Measurements from ENCODE around the gene LDLRAD3. TPM values are rescaled to one million over a fixed set of nuclear protein-coding genes. Genes with fewer than 3 reads are reported as not detected.

The LDLRAD3 gene
- total RNA-seq, 4 donors from 2014 or later: 0.37 to 43.2 (median 3.7) TPM

GRCh38 chr11:36109850-36110606 is 166.2 kb downstream of the LDLRAD3 start:
- no peaks in the 10 kb centered on the region for H3K4me1 ChIP-seq

GRCh38 chr11:36110668-36111410 is 167.0 kb downstream of the LDLRAD3 start:
- Histone ChIP-seq H3K4me1 (no peaks in the 10 kb centered on the region), H3K27ac (no peak overlapping the region), H3K27me3 (no peaks in the 10 kb centered on the region), H3K9me3 (no peaks in the 10 kb centered on the region), H3K36me3 (no peaks in the 10 kb centered on the region), H3K4me3 (no peak overlapping the region)
- intact Hi-C loops (cut with DNase I; ENCODE audit: low total_unique reads): no loop called here
- in situ Hi-C loops (cut with MboI; ENCODE audit: low pct_ligation_motif_present in 1 of 4, low pct_unique_long_range_greater_than_20kb in 1 of 4, low sequenced_read_pairs in 3 of 4): no loop called here
- 50 to 56% methylated on average over 6 to 9 of the region's 9 CpGs for WGBS, 2 donors (ENCODE audit: low coverage in 1 of 2)
- TF ChIP-seq CTCF (IDR thresholded peaks at IDR 0.05) (no peak), POLR2A (IDR thresholded peaks at IDR 0.05) (no peak), EP300 (IDR thresholded peaks at IDR 0.05; ENCODE audit: low read depth) (no peak), POLR2AphosphoS5 (IDR thresholded peaks at IDR 0.05) (no peak)
- no peak for DNase-seq

More at GRCh38 chr11:36109850-36110606, 166.2 kb downstream of the LDLRAD3 start:
- Histone ChIP-seq H3K4me3 (no peak overlapping the region), H3K36me3 (no peaks in the 10 kb centered on the region), H3K9me3 (no peaks in the 10 kb centered on the region), H3K27me3 (no peaks in the 10 kb centered on the region), H3K27ac (no peak overlapping the region)
- DNase-seq: no peak
- TF ChIP-seq CTCF (IDR thresholded peaks at IDR 0.05): no peak
- intact Hi-C loops (cut with DNase I; ENCODE audit: low total_unique reads) (no loop called here), in situ Hi-C loops (cut with MboI; ENCODE audit: low pct_ligation_motif_present in 1 of 4, low pct_unique_long_range_greater_than_20kb in 1 of 4, low sequenced_read_pairs in 3 of 4) (no loop called here)
- 75 to 76% methylated on average over 6 of the region's 6 CpGs for WGBS, 2 donors (ENCODE audit: low coverage in 1 of 2)

GRCh38 chr11:36114095-36114494 is 170.2 kb downstream of the LDLRAD3 start:
- Histone ChIP-seq H3K36me3 (no peaks in the 10 kb centered on the region), H3K4me1 (no peaks in the 10 kb centered on the region), H3K4me3 (no peak overlapping the region), H3K27me3 (no peaks in the 10 kb centered on the region), H3K27ac (no peak overlapping the region), H3K9me3 (no peaks in the 10 kb centered on the region)
- DNase-seq: no peak
- WGBS, 2 donors (ENCODE audit: low coverage in 1 of 2): 99% methylated on average over 7 of the region's 7 CpGs; no CpG with 5 or more reads in 1 of the 2 donors
- intact Hi-C loops (cut with DNase I; ENCODE audit: low total_unique reads) (no loop called here), in situ Hi-C loops (cut with MboI; ENCODE audit: low pct_ligation_motif_present in 1 of 4, low pct_unique_long_range_greater_than_20kb in 1 of 4, low sequenced_read_pairs in 3 of 4) (no loop called here)
- no peak for TF ChIP-seq EP300 (IDR thresholded peaks at IDR 0.05; ENCODE audit: low read depth)
- no peak for TF ChIP-seq POLR2A (IDR thresholded peaks at IDR 0.05)
- TF ChIP-seq POLR2AphosphoS5 (IDR thresholded peaks at IDR 0.05): no peak
- no peak for TF ChIP-seq CTCF (IDR thresholded peaks at IDR 0.05)

GRCh38 chr11:36115378-36115801 is 171.5 kb downstream of the LDLRAD3 start:
- intact Hi-C loops (cut with DNase I; ENCODE audit: low total_unique reads): no loop called here
- no peak overlapping the region for H3K27ac ChIP-seq
- no peak for TF ChIP-seq CTCF (IDR thresholded peaks at IDR 0.05)
- TF ChIP-seq EP300 (IDR thresholded peaks at IDR 0.05; ENCODE audit: low read depth): no peak
- TF ChIP-seq POLR2AphosphoS5 (IDR thresholded peaks at IDR 0.05): no peak
- no peak for TF ChIP-seq POLR2A (IDR thresholded peaks at IDR 0.05)
- no peaks in the 10 kb centered on the region for H3K27me3 ChIP-seq
- 86 to 88% methylated on average over 7 to 9 of the region's 9 CpGs for WGBS, 2 donors (ENCODE audit: low coverage in 1 of 2)
- no peaks in the 10 kb centered on the region for H3K9me3 ChIP-seq
- no peaks in the 10 kb centered on the region for H3K36me3 ChIP-seq
- no peak overlapping the region for H3K4me3 ChIP-seq
- in situ Hi-C loops (cut with MboI; ENCODE audit: low pct_ligation_motif_present in 1 of 4, low pct_unique_long_range_greater_than_20kb in 1 of 4, low sequenced_read_pairs in 3 of 4): no loop called here
- no peak for DNase-seq
- H3K4me1 ChIP-seq: no peaks in the 10 kb centered on the region
